Umbilical cord (tissue), 2 donors: Measurements from ENCODE around the gene SEMA6A. TPM values are rescaled to one million over a fixed set of nuclear protein-coding genes. Genes with fewer than 3 reads are reported as not detected.

Experiments
- DNase-seq: peaks from one replicate; pipeline ENCODE4 v3.0.0-alpha.2; 2015; ENCODE audit warnings: low spot score
- total RNA-seq: library from RNA; depleted of rRNA; stranded (reverse); fragments of >200 nt; gene quantifications from one replicate; pipeline ENCODE4 v1.2.3, GENCODE V29; 2014; ENCODE audit warnings: low replicate concordance; ENCODE audit not compliant: insufficient read depth

Gene SEMA6A
- total RNA-seq, 1 donor from 2014 or later, result 34.7 TPM

DNA sequence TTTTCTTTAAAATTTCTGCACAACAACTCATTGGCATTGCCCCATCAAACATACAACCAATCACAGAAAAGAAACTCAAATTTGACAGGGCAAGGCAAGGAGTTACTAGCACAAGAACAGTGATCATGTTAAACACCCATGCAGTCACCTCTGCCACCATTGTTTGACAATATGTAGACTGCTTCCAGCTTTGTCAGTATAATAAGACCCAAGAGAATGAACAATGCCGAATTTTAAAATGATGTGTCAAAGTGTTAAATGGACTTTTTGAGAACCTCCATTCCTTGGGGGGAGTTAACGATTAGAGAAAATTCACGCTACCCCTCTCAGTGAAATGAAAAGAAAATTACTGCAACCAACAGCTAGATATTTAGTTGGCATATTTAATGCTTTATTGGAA, 109.2 kb downstream of the SEMA6A start:
- no peak for DNase-seq

- peak; percentile 88 for DNase-seq
These were observed 110.4 kb downstream of the SEMA6A start for GRCh38 chr5:116464144-116464708.

DNA sequence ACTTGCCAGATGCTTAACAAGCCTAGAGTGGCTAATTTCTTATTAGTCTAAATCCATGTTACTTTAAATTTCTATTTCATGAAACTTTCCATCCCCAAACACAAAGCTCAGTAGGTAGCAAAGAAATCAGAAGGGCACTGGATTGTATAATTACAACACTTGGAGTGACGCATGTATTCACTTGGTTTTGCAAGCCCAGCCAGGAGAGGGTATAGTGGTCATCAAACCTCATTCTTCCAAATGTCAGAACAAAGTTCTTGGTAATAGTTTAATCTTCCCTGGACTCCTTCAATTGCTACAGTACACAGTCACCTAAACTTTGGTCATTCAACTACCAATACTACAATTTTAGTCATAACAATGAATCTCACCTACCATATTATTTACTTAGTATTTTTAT, 112.1 kb downstream of the SEMA6A start:
- DNase-seq, result no peak

DNA sequence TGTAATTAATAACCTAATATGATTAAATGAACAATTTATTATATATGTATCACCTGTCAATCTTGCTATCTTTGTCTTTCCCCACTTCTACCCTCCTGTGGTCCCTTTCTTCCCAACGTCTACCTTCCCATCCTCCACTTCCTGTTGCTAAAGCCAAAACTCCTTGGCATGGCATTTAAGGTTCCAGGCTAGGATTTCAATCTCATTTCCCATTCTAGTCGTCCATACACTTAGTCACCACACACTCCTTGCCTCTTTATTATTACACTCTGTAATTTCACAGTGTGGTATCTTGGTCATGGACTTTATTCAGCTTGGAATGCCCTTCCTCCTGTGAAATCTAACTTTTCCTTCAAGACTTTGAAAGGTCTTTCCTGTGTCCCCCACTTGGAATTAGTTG, 115.3 kb downstream of the SEMA6A start:
- DNase-seq, result no peak

DNA sequence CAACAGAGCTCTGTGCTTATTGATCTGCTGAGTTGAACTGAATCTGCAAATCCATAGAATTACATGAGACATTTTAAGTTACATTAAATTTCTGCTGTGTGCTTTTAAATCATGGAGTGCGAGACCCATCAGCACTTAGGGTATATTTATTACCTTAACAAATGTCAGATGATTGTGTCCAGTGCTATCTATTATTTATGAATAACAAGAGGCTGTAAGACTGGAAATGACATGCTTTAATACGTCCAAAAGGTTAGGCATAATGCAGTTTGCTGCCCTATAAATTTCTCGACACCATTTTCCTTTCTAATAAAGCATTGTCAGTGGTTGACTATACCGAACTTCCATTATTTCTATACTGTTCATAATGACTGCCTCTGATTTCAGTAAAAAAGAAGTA, 117.6 kb downstream of the SEMA6A start:
- no peak for DNase-seq

DNA sequence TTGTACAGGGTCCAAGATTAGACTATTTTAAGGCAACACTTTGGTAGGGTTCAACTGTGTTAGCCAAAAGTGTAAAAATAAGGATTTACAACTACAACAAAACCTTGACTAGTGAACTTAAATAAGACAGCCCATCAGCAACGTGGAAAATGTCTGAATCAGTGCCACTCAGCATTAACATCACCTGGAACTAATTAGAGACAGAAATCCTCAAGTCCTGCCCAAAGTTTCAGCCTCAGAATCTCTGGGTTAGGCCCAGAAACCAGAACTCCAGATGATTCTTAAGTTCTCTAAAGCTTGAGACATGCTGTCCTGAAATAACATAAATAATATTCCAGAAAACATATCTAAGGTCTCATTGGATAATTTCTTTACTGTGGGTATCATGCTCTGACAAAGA, 118.6 kb downstream of the SEMA6A start:
- no peak for DNase-seq

- DNase-seq, result no peak
These were observed 119.6 kb downstream of the SEMA6A start for GRCh38 chr5:116455061-116455460.

- DNase-seq, result peak; percentile 91
These were observed 120.2 kb downstream of the SEMA6A start for GRCh38 chr5:116454417-116454927.

DNA sequence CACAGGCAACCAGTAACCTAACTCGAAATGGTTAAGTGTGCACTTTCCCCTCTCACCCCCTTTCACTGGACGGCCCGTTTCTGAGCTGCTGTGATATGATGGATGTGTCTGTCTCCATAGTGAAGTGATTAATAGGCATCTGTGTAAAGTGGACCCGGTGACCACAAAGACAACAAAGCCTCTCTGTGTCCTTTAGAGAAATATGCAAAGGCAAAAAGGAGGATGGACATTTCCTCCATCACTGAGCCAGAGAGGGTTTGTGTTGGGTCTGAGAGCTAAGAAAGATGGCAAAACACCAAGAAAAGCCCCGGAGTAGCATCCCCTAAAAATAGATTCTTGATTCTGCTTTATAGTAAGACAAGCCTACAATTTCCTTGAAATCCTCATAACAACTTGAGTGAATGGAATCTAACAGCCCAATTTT, 120.6 kb downstream of the SEMA6A start:
- DNase-seq, result no peak

DNA sequence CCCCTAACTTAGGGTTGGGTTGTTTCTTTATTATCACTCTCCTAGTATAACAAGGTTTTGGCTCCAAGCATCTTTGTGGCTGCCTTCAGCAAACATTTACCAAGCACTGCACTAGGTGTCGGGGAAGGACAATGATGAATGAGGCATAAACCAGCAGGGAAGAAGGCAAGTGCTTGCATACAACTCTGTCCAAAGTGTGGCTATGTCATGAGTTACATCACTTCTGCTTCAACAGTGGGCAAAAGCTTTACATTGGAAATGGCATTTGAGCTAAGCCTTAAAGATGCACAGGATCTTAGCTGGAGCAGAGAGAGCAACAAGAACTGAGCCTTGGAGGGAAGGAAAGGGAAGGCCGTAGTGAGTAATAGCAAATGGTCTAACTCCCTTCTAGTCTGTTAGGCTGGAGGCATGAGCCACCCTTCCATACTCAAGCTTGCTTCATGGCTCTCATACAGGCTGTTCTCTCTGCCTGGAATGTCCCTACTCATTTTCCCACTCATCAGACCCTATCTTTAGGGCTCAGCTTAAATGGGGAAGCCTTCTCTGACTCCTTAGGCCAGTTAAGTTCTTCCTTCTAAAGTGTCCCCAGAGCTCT, 121.8 kb downstream of the SEMA6A start:
- DNase-seq, result no peak

DNA sequence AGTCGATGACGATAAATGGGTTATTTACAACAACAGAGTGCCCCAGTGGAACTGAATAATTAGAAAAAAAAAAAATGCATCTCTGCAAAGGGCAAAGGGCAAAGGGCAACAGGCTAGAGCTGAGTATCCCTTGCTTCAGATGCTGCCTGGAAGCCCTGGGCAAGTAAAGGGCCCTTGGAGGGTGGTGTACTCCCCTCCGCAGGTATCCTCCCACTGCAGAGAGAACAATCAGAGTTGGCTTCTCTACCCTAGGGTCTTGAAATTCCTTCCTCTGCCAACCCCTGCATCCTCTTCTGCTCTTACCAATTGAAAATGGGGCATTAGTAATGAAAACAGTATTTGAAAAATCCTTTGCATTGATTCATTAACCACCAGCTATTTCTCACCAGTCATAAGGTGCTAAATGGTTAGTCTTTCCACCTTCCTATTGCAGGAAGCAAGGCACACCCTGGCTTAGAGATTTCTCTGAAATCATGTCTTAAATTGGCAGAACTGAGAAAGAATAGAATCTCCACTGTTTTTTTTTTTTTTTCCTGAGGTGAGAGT, 122.6 kb downstream of the SEMA6A start:
- no peak for DNase-seq

DNA sequence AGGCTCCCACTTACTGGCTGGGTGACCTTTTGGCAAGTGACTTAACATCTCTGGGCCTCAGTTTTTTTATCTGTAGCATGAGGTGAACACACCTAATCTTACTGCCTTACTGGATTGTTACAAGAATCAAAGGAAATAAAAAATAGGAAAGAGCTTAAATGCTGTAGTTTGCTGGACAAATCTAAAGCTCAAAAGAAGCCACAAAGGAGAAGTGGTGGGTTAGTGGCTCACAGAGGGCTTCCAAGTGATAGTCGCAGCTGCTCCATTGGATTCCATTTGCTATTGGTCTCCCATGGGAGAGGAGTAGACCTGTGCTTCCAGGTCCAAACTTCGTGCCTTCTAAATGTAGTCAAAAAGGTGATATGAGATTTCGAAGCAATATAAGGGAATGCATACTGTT, 123.6 kb downstream of the SEMA6A start:
- no peak for DNase-seq

DNA sequence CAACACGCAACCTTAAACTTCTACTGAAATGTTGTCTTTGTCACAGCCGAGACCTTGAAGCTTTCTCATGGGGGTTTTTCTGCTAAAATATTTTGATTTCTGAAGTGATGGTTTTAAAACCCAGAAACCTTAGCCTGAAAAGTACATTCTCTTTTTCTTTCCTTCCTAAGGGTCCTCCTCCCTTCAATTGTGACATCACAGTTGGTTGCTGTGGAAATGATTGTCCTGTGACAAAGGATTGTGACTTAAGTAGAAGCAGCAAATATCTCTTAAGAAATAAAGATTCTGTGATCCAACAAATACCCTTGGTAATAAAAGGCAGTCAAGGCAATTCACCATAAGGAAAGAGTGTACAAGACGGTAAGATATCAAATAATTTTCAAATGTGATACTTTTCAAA, 125.2 kb downstream of the SEMA6A start:
- DNase-seq, result no peak

DNA sequence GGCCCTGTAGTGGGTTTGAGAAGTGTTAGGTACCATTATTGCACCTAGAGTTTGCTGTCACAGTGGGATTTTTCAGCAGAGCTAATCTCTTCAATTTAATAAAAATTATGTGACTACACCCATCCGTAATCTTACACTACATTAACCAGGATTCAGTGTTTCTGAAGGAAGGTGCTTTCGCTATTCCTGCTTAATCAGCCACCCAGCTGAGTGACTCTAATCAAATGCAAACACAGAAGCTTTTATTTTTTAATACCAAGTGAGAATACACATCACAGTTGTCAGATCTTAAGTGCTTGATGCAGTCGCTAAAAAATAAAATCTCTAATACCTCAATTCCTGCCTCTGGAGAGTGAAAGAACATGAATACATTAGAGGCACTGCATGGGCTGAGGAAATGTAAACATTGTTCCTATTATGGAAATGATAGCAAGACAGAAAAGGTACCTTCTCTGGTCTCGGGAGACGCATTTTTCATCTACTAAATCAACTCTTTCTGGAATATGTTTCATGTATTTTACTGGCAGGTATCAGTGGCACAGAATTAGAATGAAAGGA, 125.7 kb downstream of the SEMA6A start:
- no peak for DNase-seq

- DNase-seq, result no peak
These were observed 126.2 kb downstream of the SEMA6A start for GRCh38 chr5:116448450-116448849.

GRCh38 chr5:116446356-116447005, 128.1 kb downstream of the SEMA6A start:
- DNase-seq, result no peak

GRCh38 chr5:116445311-116445710, 129.3 kb downstream of the SEMA6A start:
- DNase-seq, result no peak

DNA sequence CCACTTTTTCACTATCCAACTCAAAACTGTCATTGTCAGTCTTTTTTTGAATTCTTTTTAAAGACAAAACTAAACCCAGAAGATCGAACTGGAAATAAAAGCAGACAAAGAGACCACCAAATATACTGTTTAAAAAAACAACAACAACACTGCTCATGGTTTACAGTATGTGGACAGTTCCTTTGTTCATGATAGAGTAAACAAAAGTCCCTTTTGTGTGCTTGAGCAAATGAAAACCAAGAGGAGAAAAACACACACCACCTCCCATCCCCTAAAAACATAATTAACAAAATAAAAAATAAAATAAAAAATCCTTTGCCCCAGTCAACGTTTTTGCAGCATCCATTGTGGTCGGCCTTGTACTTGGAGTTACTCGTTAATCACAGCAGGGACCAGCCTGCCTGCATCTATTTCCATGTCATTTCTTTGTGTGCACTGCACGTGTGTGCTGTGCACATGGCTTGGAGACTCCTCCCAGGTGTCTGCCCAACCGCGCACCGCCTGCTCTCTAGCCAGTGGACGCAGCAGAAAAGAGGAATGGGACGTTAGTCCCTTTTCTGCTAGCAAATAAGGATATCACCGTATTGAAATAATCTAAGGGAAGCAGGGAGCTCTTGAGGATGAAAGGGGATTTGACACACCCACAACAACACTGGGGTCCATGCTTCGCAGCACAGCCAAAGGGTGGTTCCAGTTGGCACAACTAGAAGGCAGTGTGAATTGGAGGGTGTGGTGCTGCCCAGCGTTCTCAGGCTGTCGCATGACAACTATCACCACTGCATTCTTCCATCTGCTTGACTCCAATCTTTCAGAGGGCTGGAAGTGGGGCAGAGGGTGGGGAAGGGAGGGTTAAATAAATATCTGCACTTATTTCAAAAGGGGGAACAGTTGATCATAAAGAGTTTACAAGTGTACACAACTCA, 130.0 kb downstream of the SEMA6A start:
- no peak for DNase-seq

GRCh38 chr5:116442931-116443551, 131.6 kb downstream of the SEMA6A start:
- peak; percentile 80 for DNase-seq

DNA sequence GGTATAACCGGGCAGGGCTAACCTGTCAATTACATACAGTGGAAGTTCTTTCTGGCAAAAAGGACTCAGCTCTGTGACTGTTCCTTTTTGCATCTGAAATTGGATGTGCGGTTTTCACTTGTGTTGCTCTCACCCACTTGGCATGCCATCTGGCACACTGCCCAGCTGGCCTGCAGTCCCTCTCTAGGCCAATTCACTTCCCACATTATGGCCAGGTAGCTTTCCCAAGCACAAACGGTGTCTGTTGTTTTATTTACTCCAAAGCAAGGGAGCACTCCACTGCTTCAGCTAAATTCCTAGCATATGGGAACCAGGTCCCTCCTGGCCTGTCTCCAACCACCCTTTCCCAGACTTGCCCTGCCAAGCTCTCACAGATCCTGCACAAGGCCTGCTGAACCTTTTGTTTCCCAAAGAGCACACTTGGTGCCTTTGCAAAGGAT, 132.5 kb downstream of the SEMA6A start:
- peak; percentile 42 for DNase-seq

DNA sequence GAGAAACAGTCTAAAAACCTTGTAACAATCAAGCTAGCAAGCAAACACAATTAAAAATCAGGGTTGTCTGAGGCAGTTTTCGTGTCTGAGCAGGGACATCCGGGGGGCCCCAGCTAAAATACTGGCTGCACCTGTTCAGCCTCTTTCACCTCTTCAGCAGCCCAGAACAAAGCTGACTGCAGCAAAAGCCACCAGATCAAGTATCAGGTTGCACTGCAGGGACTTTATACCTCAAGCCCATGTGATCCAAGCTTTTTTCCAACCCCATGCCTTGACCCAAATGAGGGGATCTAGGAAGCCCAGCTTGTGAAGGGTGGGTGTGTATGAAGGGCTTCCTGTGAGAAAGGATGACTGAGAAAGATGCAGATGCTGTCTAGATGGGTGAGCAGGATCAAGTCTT, 133.4 kb downstream of the SEMA6A start:
- DNase-seq, result no peak
